Measurements from ENCODE around the gene NGFR. TPM values are rescaled to one million over a fixed set of nuclear protein-coding genes. Genes with fewer than 3 reads are reported as not detected.

The NGFR gene
- total RNA-seq, 1 donor: 0.21 TPM

DNA sequence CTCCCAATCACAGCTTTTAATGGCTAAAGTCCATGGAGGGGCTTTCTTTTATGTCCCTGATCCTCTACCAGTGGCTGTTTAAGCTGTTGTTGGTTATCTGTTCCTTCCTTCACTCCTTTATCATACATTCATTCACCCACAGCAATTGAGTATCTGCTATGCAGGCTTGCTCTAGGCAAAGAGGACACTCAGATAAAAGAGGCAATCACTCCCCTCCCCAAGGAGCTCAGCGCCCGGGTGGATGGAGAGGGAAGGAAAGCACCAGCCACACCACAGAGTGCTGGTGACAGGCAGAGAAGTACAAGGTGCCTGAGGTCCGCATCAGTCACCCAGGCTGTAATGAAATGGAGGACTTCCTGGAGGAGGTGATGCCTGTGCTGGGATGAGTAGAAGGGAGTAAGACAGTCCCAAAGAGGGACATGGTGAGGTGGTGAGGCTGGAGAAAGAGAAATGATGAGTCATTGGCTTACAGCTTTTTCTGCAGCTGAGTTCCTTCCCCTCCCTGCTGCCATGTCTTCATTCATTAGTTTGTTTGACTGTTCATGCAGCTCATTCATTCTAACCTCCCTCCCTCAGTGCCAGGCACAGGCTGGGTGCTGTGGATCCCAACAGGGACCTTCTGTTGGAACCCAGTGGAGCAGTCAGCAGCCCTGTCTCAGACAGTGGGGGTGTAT lies 12.8 kb upstream of the NGFR start:
- H3K4me1 ChIP-seq (ENCODE audit: insufficient read depth, low read length): peaks cover 6% of the 10 kb centered on the region
- no peaks in the 10 kb centered on the region for H3K9me3 ChIP-seq (ENCODE audit: low read depth, low read length)
- H3K4me3 ChIP-seq (ENCODE audit: low read length): no peak overlapping the region
- H3K27me3 ChIP-seq (ENCODE audit: insufficient read depth, low read length): peaks cover 10% of the 10 kb centered on the region

GRCh38 chr17:49483599-49484509 lies 11.2 kb upstream of the NGFR start:
- Histone ChIP-seq H3K4me1 (ENCODE audit: insufficient read depth, low read length) (peaks cover 6% of the 10 kb centered on the region), H3K27me3 (ENCODE audit: insufficient read depth, low read length) (peaks cover 13% of the 10 kb centered on the region), H3K4me3 (ENCODE audit: low read length) (no peak overlapping the region), H3K9me3 (ENCODE audit: low read depth, low read length) (no peaks in the 10 kb centered on the region)

- Histone ChIP-seq H3K27me3 (ENCODE audit: insufficient read depth, low read length) (peaks cover 13% of the 10 kb centered on the region), H3K4me1 (ENCODE audit: insufficient read depth, low read length) (peaks cover 6% of the 10 kb centered on the region), H3K4me3 (ENCODE audit: low read length) (no peak overlapping the region), H3K9me3 (ENCODE audit: low read depth, low read length) (no peaks in the 10 kb centered on the region)
Observed at GRCh38 chr17:49484588-49484987, 10.5 kb upstream of the NGFR start.

- Histone ChIP-seq H3K9me3 (ENCODE audit: low read depth, low read length) (no peaks in the 10 kb centered on the region), H3K4me3 (ENCODE audit: low read length) (no peak overlapping the region), H3K4me1 (ENCODE audit: insufficient read depth, low read length) (peaks cover 6% of the 10 kb centered on the region), H3K27me3 (ENCODE audit: insufficient read depth, low read length) (peaks cover 13% of the 10 kb centered on the region)
Observed at GRCh38 chr17:49486012-49486641, 9.0 kb upstream of the NGFR start.

GRCh38 chr17:49487183-49487582 lies 7.9 kb upstream of the NGFR start:
- Histone ChIP-seq H3K4me1 (ENCODE audit: insufficient read depth, low read length) (peaks cover 6% of the 10 kb centered on the region), H3K27me3 (ENCODE audit: insufficient read depth, low read length) (peaks cover 13% of the 10 kb centered on the region), H3K9me3 (ENCODE audit: low read depth, low read length) (no peaks in the 10 kb centered on the region), H3K4me3 (ENCODE audit: low read length) (no peak overlapping the region)

DNA sequence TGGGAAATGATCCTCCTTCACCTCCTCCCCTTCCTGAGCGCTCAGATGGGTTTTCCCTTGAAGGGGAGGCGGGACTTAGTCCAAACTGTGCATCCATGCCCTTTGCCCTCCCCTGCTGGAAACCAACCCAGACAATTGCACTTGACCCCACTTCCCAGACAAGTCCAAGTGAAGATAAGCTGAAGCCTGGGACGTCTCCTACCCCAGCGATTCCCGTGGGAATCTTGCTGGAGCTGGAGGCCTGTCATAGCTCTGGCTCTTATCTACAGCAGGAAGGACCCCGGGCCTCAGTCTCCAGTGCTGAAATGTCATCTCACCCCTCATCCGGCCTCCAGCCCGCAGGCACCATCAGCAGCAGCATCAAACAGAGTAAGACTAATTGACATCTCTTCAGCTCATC lies 6.5 kb upstream of the NGFR start:
- Histone ChIP-seq H3K4me3 (ENCODE audit: low read length) (no peak overlapping the region), H3K9me3 (ENCODE audit: low read depth, low read length) (no peaks in the 10 kb centered on the region), H3K27me3 (ENCODE audit: insufficient read depth, low read length) (peaks cover 13% of the 10 kb centered on the region), H3K4me1 (ENCODE audit: insufficient read depth, low read length) (peaks cover 6% of the 10 kb centered on the region)

GRCh38 chr17:49489348-49489747 lies 5.7 kb upstream of the NGFR start:
- no peak overlapping the region for H3K4me3 ChIP-seq (ENCODE audit: low read length)
- no peaks in the 10 kb centered on the region for H3K9me3 ChIP-seq (ENCODE audit: low read depth, low read length)
- peaks cover 18% of the 10 kb centered on the region for H3K27me3 ChIP-seq (ENCODE audit: insufficient read depth, low read length)
- peaks cover 6% of the 10 kb centered on the region for H3K4me1 ChIP-seq (ENCODE audit: insufficient read depth, low read length)

GRCh38 chr17:49490276-49490675 lies 4.8 kb upstream of the NGFR start:
- Histone ChIP-seq H3K27me3 (ENCODE audit: insufficient read depth, low read length) (peaks cover 20% of the 10 kb centered on the region), H3K9me3 (ENCODE audit: low read depth, low read length) (no peaks in the 10 kb centered on the region), H3K4me3 (ENCODE audit: low read length) (no peak overlapping the region), H3K4me1 (ENCODE audit: insufficient read depth, low read length) (peaks cover 8% of the 10 kb centered on the region)

DNA sequence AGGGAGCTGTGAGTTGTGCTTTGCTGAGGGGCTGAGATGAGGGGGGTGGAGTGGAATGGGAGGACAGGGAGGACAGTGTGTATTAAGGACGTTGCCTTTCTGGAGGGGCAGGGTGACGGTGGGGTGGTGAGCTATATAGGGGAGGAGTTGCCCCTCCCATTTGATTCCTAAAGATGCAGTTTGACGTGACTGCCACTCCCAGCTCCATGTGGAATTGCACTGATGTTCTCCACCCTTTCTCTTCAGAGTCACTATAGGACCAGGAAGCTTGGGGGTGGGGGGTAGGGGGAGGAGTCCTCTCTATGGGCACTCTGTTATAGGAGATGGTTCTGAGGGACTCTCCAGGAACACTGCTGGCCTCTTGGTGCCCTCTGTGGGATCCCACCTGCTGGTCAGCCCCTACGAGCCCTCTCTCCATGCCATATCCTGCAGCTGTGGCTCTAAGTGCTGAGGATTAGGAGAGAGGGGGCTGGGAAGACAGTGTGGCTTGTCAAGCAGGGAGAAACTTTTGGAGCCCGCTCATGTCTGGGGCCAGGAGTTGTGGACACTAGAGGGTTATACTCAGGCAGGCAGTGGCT lies 3.8 kb upstream of the NGFR start:
- peaks cover 15% of the 10 kb centered on the region for H3K4me1 ChIP-seq (ENCODE audit: insufficient read depth, low read length)
- H3K9me3 ChIP-seq (ENCODE audit: low read depth, low read length): no peaks in the 10 kb centered on the region
- peaks cover 17% of the 10 kb centered on the region for H3K27me3 ChIP-seq (ENCODE audit: insufficient read depth, low read length)
- no peak overlapping the region for H3K4me3 ChIP-seq (ENCODE audit: low read length)

- Histone ChIP-seq H3K4me1 (ENCODE audit: insufficient read depth, low read length) (peaks cover 32% of the 10 kb centered on the region), H3K4me3 (ENCODE audit: low read length) (peak overlapping the region; percentile 19), H3K27me3 (ENCODE audit: insufficient read depth, low read length) (peaks cover 38% of the 10 kb centered on the region), H3K9me3 (ENCODE audit: low read depth, low read length) (no peaks in the 10 kb centered on the region)
Observed at GRCh38 chr17:49494399-49494985, 601 bp upstream of the NGFR start.

- no peak overlapping the region for H3K4me3 ChIP-seq (ENCODE audit: low read length)
Observed at GRCh38 chr17:49495842-49496182, 719 bp downstream of the NGFR start.

DNA sequence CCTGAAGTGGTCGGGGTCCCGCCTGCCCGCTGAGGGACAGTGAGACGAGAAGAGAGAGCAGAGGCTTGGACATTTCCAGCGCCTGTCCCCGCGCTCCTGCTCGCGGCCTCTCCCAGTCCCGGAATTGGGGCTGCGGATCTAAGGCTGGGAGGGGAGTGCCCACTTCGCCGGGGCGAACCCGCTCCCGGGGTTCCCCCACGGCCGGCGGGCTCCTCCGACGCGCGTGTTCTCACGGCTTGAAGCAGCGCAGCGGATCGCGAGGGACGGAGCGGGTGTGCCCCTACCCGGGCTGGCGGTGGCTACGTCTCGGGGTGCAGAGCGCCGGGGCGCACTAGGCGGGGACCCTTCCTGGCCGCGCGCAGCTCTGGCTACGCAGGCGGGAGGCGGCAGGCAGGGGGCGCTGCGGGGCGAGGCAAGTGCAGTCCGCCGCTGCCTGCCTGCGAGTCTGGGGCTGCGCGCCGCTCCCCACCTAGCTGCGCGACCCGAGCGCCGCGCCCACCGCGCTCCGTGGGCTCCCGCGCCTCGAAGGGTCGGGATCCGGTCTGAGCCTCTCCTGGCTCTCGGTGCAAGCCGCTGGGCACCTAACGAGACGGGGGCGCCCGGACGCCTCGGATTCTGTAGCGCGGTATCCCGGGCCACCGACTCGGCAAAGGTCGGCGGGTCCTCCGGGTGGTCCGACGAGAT lies 1.2 kb downstream of the NGFR start:
- no peak overlapping the region for H3K4me3 ChIP-seq (ENCODE audit: low read length)
- H3K27me3 ChIP-seq (ENCODE audit: insufficient read depth, low read length): peaks cover 54% of the 10 kb centered on the region
- H3K4me1 ChIP-seq (ENCODE audit: insufficient read depth, low read length): peaks cover 32% of the 10 kb centered on the region
- no peaks in the 10 kb centered on the region for H3K9me3 ChIP-seq (ENCODE audit: low read depth, low read length)

More at GRCh38 chr17:49495842-49496182, 719 bp downstream of the NGFR start:
- Histone ChIP-seq H3K9me3 (ENCODE audit: low read depth, low read length) (no peaks in the 10 kb centered on the region), H3K4me1 (ENCODE audit: insufficient read depth, low read length) (peaks cover 32% of the 10 kb centered on the region), H3K27me3 (ENCODE audit: insufficient read depth, low read length) (peaks cover 50% of the 10 kb centered on the region)

GRCh38 chr17:49496867-49497147 lies 1.7 kb downstream of the NGFR start:
- Histone ChIP-seq H3K4me3 (ENCODE audit: low read length) (no peak overlapping the region), H3K27me3 (ENCODE audit: insufficient read depth, low read length) (peaks cover 54% of the 10 kb centered on the region), H3K9me3 (ENCODE audit: low read depth, low read length) (no peaks in the 10 kb centered on the region), H3K4me1 (ENCODE audit: insufficient read depth, low read length) (peaks cover 32% of the 10 kb centered on the region)

DNA sequence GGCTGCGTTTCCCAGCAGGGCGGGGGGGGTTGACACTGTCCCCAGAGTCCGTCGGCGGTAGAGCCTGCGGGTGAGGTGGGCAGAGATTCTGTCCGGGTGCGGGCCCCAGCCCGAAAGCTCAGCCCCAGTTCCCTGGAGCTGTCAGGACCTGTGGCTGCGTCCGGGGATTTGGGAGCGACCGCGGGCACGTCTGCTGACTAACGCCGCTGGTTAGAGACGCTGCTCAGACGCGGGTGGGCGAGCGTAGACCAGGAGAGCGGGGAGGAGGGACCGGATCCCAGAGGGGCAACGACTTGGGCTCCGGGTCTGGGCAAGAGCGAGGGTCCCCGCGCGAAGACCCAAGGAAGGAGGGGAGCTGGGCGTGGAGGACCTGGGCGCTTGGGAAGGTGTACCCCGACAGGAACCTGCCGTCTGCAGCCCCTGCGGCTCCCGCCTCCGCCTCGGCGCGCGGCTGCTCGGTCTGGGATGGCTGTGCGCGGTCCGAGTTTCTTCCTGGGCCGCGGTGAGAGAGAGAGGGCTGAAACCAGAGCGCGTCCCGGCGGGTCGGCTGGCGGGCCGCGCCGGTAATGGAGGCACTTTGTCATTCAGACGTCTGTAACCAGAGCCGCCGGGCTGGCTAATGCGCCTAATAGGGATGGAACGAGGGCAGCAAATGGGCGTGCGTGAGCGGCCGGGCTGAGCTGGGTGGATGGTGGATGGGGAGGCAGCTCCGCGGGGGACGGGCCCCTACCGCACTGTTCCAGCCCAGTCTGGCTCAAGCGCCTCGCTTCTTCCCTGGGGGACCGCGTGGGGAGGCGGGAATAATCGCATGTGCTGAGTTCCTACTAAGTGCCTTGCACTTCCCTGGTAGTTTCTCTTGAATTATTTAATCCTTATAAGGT lies 2.3 kb downstream of the NGFR start:
- H3K4me1 ChIP-seq (ENCODE audit: insufficient read depth, low read length): peaks cover 32% of the 10 kb centered on the region
- no peaks in the 10 kb centered on the region for H3K9me3 ChIP-seq (ENCODE audit: low read depth, low read length)
- no peak overlapping the region for H3K4me3 ChIP-seq (ENCODE audit: low read length)
- peaks cover 54% of the 10 kb centered on the region for H3K27me3 ChIP-seq (ENCODE audit: insufficient read depth, low read length)
